ENCODE measurements around the gene MICA. TPM values are rescaled to one million over a fixed set of nuclear protein-coding genes. Genes with fewer than 3 reads are reported as not detected.

The MICA gene
- total RNA-seq, 1 donor from 2014 or later, result 9.9 TPM

GRCh38 chr6:31418251-31418650 lies 14.9 kb downstream of the MICA start:
- Histone ChIP-seq H3K4me3 (no peak overlapping the region), H3K36me3 (peaks cover 43% of the 10 kb centered on the region), H3K9me3 (replicated peaks) (peaks cover 13% of the 10 kb centered on the region), H3K27ac (replicated peaks) (no peak overlapping the region), H3K27me3 (ENCODE audit: low read depth) (no peaks in the 10 kb centered on the region), H3K4me1 (no peaks in the 10 kb centered on the region)
- TF ChIP-seq CTCF (IDR thresholded peaks at IDR 0.05; ENCODE audit: borderline replicate concordance), result no peak
- DNase-seq, result no peak
- intact Hi-C loops (cut with micrococcal nuclease), result no loop called here

- Histone ChIP-seq H3K36me3 (peaks cover 30% of the 10 kb centered on the region), H3K9me3 (replicated peaks) (peaks cover 13% of the 10 kb centered on the region), H3K27me3 (ENCODE audit: low read depth) (no peaks in the 10 kb centered on the region), H3K4me1 (no peaks in the 10 kb centered on the region), H3K4me3 (no peak overlapping the region), H3K27ac (replicated peaks) (no peak overlapping the region)
- no peak for DNase-seq
- intact Hi-C loops (cut with micrococcal nuclease), result no loop called here
- TF ChIP-seq CTCF (IDR thresholded peaks at IDR 0.05; ENCODE audit: borderline replicate concordance), result no peak
Observed at GRCh38 chr6:31419842-31420241, 16.4 kb downstream of the MICA start.

- no peak overlapping the region for H3K4me3 ChIP-seq
- intact Hi-C loops (cut with micrococcal nuclease), result no loop called here
- H3K4me1 ChIP-seq, result no peaks in the 10 kb centered on the region
- H3K36me3 ChIP-seq, result peaks cover 22% of the 10 kb centered on the region
- no peak for TF ChIP-seq CTCF (IDR thresholded peaks at IDR 0.05; ENCODE audit: borderline replicate concordance)
- no peaks in the 10 kb centered on the region for H3K27me3 ChIP-seq (ENCODE audit: low read depth)
- H3K27ac ChIP-seq (replicated peaks), result no peak overlapping the region
- no peak for DNase-seq
- peaks cover 13% of the 10 kb centered on the region for H3K9me3 ChIP-seq (replicated peaks)
Observed at GRCh38 chr6:31420546-31420945, 17.2 kb downstream of the MICA start.

GRCh38 chr6:31422587-31422986 lies 19.2 kb downstream of the MICA start:
- intact Hi-C loops (cut with micrococcal nuclease), result no loop called here
- Histone ChIP-seq H3K27ac (replicated peaks) (no peak overlapping the region), H3K36me3 (peaks cover 4% of the 10 kb centered on the region), H3K4me3 (no peak overlapping the region), H3K27me3 (ENCODE audit: low read depth) (no peaks in the 10 kb centered on the region), H3K4me1 (no peaks in the 10 kb centered on the region), H3K9me3 (replicated peaks) (peaks cover 7% of the 10 kb centered on the region)
- TF ChIP-seq CTCF (IDR thresholded peaks at IDR 0.05; ENCODE audit: borderline replicate concordance), result no peak
- DNase-seq, result no peak

GRCh38 chr6:31423550-31423949 lies 20.2 kb downstream of the MICA start:
- no peak overlapping the region for H3K4me3 ChIP-seq
- no peak overlapping the region for H3K27ac ChIP-seq (replicated peaks)
- no peaks in the 10 kb centered on the region for H3K36me3 ChIP-seq
- DNase-seq, result no peak
- intact Hi-C loops (cut with micrococcal nuclease), result no loop called here
- H3K27me3 ChIP-seq (ENCODE audit: low read depth), result no peaks in the 10 kb centered on the region
- no peaks in the 10 kb centered on the region for H3K4me1 ChIP-seq
- H3K9me3 ChIP-seq (replicated peaks), result no peaks in the 10 kb centered on the region
- no peak for TF ChIP-seq CTCF (IDR thresholded peaks at IDR 0.05; ENCODE audit: borderline replicate concordance)
